Measurements from ENCODE around the gene SYT12. TPM values are rescaled to one million over a fixed set of nuclear protein-coding genes. Genes with fewer than 3 reads are reported as not detected.

Gene SYT12
- total and polyA plus RNA-seq, 9 of the 15 experiments (the other 6 are each of a cell fraction or from before 2014, with no cell fraction given), result 0.03 to 0.11 (median 0.03) TPM; not detected in 4

GRCh38 chr11:67054836-67055523 lies 32.0 kb downstream of the SYT12 start (continued):
- TF ChIP-seq HCFC1 (IDR thresholded peaks at IDR 0.05; ENCODE audit: low read depth, low read length), result no peak
- TF ChIP-seq RCOR1 (IDR thresholded peaks at IDR 0.05; ENCODE audit: borderline replicate concordance in 1 of 2, low read depth in 2 of 2, low read length in 2 of 2), result peak; percentile 30 to 58; a peak in 2 of 4 replicates
- TF ChIP-seq RUNX1 (IDR thresholded peaks at IDR 0.05; ENCODE audit: low read depth), result no peak
- TF ChIP-seq EHMT2 (IDR thresholded peaks at IDR 0.05), result no peak
- peak; percentile 62; the same call in 1 of the 2 replicates for TF ChIP-seq BMI1 (IDR thresholded peaks at IDR 0.05; ENCODE audit: low read length)
- TF ChIP-seq HES1 (IDR thresholded peaks at IDR 0.05; ENCODE audit: low read depth), result no peak
- TF ChIP-seq BHLHE40 (IDR thresholded peaks at IDR 0.05; ENCODE audit: low read length), result peak; percentile 24; the same call in 1 of the 2 replicates
- TF ChIP-seq PRPF4 (IDR thresholded peaks at IDR 0.05; ENCODE audit: insufficient read depth, low read depth, low read length, poor library complexity, severe bottlenecking), result no peak
- 0 out of 2 replicates have a peak, but pooled peaks have one; percentile 31 for TF ChIP-seq CEBPB (tag; IDR thresholded peaks at IDR 0.05)
- TF ChIP-seq, protein P1, sequence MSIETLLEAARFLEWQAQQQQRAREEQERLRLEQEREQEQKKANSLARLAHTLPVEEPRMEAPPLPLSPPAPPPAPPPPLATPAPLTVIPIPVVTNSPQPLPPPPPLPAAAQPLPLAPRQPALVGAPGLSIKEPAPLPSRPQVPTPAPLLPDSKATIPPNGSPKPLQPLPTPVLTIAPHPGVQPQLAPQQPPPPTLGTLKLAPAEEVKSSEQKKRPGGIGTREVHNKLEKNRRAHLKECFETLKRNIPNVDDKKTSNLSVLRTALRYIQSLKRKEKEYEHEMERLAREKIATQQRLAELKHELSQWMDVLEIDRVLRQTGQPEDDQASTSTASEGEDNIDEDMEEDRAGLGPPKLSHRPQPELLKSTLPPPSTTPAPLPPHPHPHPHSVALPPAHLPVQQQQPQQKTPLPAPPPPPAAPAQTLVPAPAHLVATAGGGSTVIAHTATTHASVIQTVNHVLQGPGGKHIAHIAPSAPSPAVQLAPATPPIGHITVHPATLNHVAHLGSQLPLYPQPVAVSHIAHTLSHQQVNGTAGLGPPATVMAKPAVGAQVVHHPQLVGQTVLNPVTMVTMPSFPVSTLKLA (conservative IDR thresholded peaks at IDR 0.05), result peak; percentile 70 to 79
- no peak for TF ChIP-seq POLR2AphosphoS5 (IDR thresholded peaks at IDR 0.05; ENCODE audit: control insufficient read depth, insufficient read depth, low read depth, low read length)
- TF ChIP-seq, protein P2, sequence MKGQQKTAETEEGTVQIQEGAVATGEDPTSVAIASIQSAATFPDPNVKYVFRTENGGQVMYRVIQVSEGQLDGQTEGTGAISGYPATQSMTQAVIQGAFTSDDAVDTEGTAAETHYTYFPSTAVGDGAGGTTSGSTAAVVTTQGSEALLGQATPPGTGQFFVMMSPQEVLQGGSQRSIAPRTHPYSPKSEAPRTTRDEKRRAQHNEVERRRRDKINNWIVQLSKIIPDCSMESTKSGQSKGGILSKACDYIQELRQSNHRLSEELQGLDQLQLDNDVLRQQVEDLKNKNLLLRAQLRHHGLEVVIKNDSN (CRISPR knock-in tag; IDR thresholded peaks at IDR 0.05), result peak; percentile 51; the same call in 1 of the 2 replicates
- TF ChIP-seq BCOR (IDR thresholded peaks at IDR 0.05), result peak; percentile 88
- peak; percentile 56; the same call in 1 of the 2 replicates for TF ChIP-seq JUN (IDR thresholded peaks at IDR 0.05; ENCODE audit: borderline replicate concordance, low read depth, low read length)
- no peak for TF ChIP-seq JUN (CRISPR knock-in tag; IDR thresholded peaks at IDR 0.05; ENCODE audit: borderline replicate concordance)
- TF ChIP-seq, protein P3, sequence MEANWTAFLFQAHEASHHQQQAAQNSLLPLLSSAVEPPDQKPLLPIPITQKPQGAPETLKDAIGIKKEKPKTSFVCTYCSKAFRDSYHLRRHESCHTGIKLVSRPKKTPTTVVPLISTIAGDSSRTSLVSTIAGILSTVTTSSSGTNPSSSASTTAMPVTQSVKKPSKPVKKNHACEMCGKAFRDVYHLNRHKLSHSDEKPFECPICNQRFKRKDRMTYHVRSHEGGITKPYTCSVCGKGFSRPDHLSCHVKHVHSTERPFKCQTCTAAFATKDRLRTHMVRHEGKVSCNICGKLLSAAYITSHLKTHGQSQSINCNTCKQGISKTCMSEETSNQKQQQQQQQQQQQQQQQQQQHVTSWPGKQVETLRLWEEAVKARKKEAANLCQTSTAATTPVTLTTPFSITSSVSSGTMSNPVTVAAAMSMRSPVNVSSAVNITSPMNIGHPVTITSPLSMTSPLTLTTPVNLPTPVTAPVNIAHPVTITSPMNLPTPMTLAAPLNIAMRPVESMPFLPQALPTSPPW (CRISPR knock-in tag; IDR thresholded peaks at IDR 0.05), result peak; percentile 76
- TF ChIP-seq ZBTB1 (CRISPR knock-in tag; IDR thresholded peaks at IDR 0.05; ENCODE audit: borderline replicate concordance, low read depth), result no peak
- TF ChIP-seq SIX5 (IDR thresholded peaks at IDR 0.05; ENCODE audit: borderline replicate concordance in 1 of 2, insufficient read depth in 1 of 2, low read depth in 1 of 2, low read length in 2 of 2), result no peak
- no peak for TF ChIP-seq RBFOX2 (IDR thresholded peaks at IDR 0.05; ENCODE audit: low read depth, low read length)
- TF ChIP-seq ZBTB33 (CRISPR knock-in tag; IDR thresholded peaks at IDR 0.05), result 0 out of 2 replicates have a peak, but pooled peaks have one; percentile 23
- TF ChIP-seq KDM1A (IDR thresholded peaks at IDR 0.05), result peak; percentile 83 to 86
- no peak for TF ChIP-seq NR2F6 (CRISPR knock-in tag; IDR thresholded peaks at IDR 0.05)

Data from K562 (cell line).